PFSK-1 (cell line): ENCODE data around the gene CCDC138.

Source experiments
- FOXP2 ChIP-seq: optimal IDR thresholded peaks from 2 replicates; pipeline ENCODE3; 2011; ENCODE audit warnings: borderline replicate concordance, control low read depth, inconsistent platforms; ENCODE audit not compliant: insufficient read depth; ENCODE audit errors: extremely low read length, extremely low read depth
- POLR2AphosphoS5 ChIP-seq: IDR thresholded peaks from 2 replicates; pipeline ENCODE4 v1.6.1; 2012; ENCODE audit warnings: low read depth, mild to moderate bottlenecking, control low read depth, low read length, moderate library complexity
- SIN3A ChIP-seq: IDR thresholded peaks from 2 replicates; pipeline ENCODE4 v1.6.1; 2012; ENCODE audit warnings: mild to moderate bottlenecking, low read length, moderate library complexity, borderline replicate concordance; ENCODE audit not compliant: insufficient read depth
- TAF1 ChIP-seq: IDR thresholded peaks from 2 replicates; pipeline ENCODE4 v1.6.1; 2012; ENCODE audit warnings: low read length, control low read depth, borderline replicate concordance; ENCODE audit not compliant: insufficient read depth
- TF ChIP-seq, protein P1 (sequence below), 2 experiments: IDR thresholded peaks; 2 replicates each; pipeline versions ENCODE4 v1.6.1 to v1.8.0; 2011 to 2012; ENCODE audit warnings: low read depth in 2 of 2, low read length in 2 of 2, control low read depth in 1 of 2, inconsistent platforms in 1 of 2, mild to moderate bottlenecking in 1 of 2, moderate library complexity in 1 of 2; ENCODE audit not compliant: insufficient read depth in 1 of 2

Gene CCDC138

GRCh38 chr2:108895188-108895587 lies 108.6 kb downstream of the CCDC138 start:
- TF ChIP-seq FOXP2: no peak
- TF ChIP-seq POLR2AphosphoS5: no peak
- TF ChIP-seq TAF1: no peak

GRCh38 chr2:108896741-108897140 lies 110.2 kb downstream of the CCDC138 start:
- no peak for TF ChIP-seq POLR2AphosphoS5
- no peak for TF ChIP-seq SIN3A

DNA sequence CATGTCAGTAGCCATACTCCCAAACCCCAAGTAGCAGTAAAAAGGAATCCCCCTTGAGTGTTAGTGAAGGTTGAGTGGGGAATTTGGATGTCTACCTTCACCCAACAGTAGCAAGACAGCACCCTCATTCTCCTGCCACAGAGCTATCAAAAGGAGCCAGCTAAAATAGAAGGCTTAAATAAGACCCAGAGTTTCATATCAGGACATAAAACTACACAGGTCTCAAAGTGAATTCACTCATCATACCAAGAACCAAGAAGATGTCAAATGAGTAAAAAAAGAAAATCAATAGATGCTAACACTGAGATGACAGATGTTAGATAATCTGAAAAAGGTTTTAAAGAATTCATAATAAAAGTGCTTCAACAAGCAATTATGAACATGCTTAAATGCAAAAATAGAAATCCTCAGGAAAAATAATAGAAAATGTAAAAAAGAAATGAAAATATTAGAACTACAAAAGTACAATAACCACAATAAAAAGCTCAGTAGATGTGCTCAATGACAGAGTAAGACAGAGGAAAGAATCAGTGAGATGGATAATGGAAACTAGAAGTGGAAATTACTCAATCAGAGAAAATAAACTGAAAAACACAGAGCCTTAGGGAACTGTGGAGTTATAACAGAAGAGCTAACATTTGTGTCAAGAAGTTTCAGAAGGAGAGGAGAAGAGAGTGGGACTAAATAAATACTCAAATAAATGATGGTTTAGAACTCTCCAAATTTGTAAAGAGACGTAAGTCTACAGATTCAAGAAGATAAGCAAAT lies 111.9 kb downstream of the CCDC138 start:
- TF ChIP-seq, protein P1, sequence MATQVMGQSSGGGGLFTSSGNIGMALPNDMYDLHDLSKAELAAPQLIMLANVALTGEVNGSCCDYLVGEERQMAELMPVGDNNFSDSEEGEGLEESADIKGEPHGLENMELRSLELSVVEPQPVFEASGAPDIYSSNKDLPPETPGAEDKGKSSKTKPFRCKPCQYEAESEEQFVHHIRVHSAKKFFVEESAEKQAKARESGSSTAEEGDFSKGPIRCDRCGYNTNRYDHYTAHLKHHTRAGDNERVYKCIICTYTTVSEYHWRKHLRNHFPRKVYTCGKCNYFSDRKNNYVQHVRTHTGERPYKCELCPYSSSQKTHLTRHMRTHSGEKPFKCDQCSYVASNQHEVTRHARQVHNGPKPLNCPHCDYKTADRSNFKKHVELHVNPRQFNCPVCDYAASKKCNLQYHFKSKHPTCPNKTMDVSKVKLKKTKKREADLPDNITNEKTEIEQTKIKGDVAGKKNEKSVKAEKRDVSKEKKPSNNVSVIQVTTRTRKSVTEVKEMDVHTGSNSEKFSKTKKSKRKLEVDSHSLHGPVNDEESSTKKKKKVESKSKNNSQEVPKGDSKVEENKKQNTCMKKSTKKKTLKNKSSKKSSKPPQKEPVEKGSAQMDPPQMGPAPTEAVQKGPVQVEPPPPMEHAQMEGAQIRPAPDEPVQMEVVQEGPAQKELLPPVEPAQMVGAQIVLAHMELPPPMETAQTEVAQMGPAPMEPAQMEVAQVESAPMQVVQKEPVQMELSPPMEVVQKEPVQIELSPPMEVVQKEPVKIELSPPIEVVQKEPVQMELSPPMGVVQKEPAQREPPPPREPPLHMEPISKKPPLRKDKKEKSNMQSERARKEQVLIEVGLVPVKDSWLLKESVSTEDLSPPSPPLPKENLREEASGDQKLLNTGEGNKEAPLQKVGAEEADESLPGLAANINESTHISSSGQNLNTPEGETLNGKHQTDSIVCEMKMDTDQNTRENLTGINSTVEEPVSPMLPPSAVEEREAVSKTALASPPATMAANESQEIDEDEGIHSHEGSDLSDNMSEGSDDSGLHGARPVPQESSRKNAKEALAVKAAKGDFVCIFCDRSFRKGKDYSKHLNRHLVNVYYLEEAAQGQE (IDR thresholded peaks at IDR 0.05; ENCODE audit: insufficient read depth in 1 of 2, low read depth in 2 of 2, low read length in 2 of 2): no peak
- TF ChIP-seq SIN3A: no peak
- TF ChIP-seq FOXP2: no peak
- no peak for TF ChIP-seq TAF1
- TF ChIP-seq POLR2AphosphoS5: no peak

DNA sequence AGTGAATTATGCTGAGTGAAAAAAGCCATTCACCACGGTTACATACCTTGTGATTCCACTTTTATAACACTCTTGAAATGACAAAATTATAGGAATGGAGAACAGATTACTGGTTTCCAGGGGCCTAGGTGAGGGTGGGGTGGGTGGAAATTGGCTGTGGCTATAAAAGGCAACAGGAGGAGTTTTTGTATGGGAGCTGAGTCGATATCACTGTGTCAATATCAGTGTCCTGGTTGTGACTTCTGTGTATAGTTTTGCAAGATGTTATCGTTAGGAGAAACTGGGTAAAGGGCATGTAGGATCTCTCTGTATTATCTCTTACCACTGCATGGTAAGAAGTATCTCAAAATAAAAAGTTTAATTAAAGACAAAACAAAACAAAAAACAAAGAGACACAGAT lies 118.1 kb downstream of the CCDC138 start:
- TF ChIP-seq FOXP2 (no peak), POLR2AphosphoS5 (no peak), SIN3A (no peak), TAF1 (no peak)
- TF ChIP-seq, protein P1 (IDR thresholded peaks at IDR 0.05; ENCODE audit: insufficient read depth in 1 of 2, low read depth in 2 of 2, low read length in 2 of 2): no peak

DNA sequence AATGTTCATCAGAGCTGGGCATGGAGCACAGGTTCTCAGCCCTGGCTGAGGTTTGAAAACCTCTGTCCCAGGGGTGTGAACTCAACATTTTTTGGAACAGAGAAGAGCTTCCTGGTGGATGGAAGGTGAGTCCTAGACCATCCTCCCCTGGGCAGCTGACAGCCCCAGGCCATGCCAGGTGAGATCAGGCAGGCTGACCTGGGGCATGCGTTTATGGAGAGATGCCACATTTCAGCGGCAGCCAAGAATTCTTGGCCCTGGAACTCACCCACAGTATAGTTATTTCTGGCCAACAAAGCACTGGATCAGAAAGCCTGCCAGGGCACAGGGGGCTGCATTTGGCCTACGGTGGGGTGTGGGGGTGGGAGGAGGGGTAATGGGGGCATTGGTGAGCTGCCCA lies 118.6 kb downstream of the CCDC138 start:
- TF ChIP-seq POLR2AphosphoS5 (no peak), TAF1 (no peak), FOXP2 (no peak), SIN3A (no peak)
- TF ChIP-seq, protein P1 (IDR thresholded peaks at IDR 0.05; ENCODE audit: insufficient read depth in 1 of 2, low read depth in 2 of 2, low read length in 2 of 2): no peak

GRCh38 chr2:108905906-108906305 lies 119.3 kb downstream of the CCDC138 start:
- no peak for TF ChIP-seq POLR2AphosphoS5
- no peak for TF ChIP-seq TAF1
- TF ChIP-seq, protein P1 (IDR thresholded peaks at IDR 0.05; ENCODE audit: insufficient read depth in 1 of 2, low read depth in 2 of 2, low read length in 2 of 2): no peak
- no peak for TF ChIP-seq FOXP2
- no peak for TF ChIP-seq SIN3A
